GM18505 (cell line): ENCODE results near the gene STK4.

Source experiments
- ATAC-seq: cut with Tn5 transposase; IDR thresholded peaks from one replicate; pipeline ENCODE4 v1.9.1; 2021; ENCODE audit not compliant: unreplicated experiment
- POLR2A ChIP-seq: IDR thresholded peaks from 4 replicates; pipeline ENCODE4 v1.6.1; 2011; ENCODE audit warnings: borderline replicate concordance; ENCODE audit not compliant: insufficient read depth, insufficient read length; ENCODE audit errors: extremely low read depth

The STK4 gene

GRCh38 chr20:44960103-44960852 is 6.0 kb upstream of the STK4 start, which contains the start of gene TOMM34:
TSS of gene TOMM34 (minus strand) at chr20:44960397. CDS start at chr20:44960333, 64 bp downstream.
- TF ChIP-seq POLR2A, result peak; percentile 69
- peak; percentile 80 for ATAC-seq

GRCh38 chr20:44961011-44961869 is 5.1 kb upstream of the STK4 start:
- ATAC-seq, result no peak
- no peak for TF ChIP-seq POLR2A

GRCh38 chr20:44961870-44962267 is 4.4 kb upstream of the STK4 start:
- TF ChIP-seq POLR2A, result no peak
- no peak for ATAC-seq

- TF ChIP-seq POLR2A, result no peak
- no peak for ATAC-seq
Measured at GRCh38 chr20:44962483-44962882, 3.8 kb upstream of the STK4 start.

- TF ChIP-seq POLR2A, result no peak
Measured at GRCh38 chr20:44963325-44964215, 2.7 kb upstream of the STK4 start.

GRCh38 chr20:44965651-44966029 is 672 bp upstream of the STK4 start:
- no peak for ATAC-seq

More at GRCh38 chr20:44963325-44964215, 2.7 kb upstream of the STK4 start:
- no peak for ATAC-seq

GRCh38 chr20:44967207-44967807 is 995 bp downstream of the STK4 start:
- ATAC-seq, result no peak
- TF ChIP-seq POLR2A, result peak; percentile 54

More at GRCh38 chr20:44965651-44966029, 672 bp upstream of the STK4 start:
- no peak for TF ChIP-seq POLR2A

GRCh38 chr20:44969300-44969894 is 3.1 kb downstream of the STK4 start:
- no peak for TF ChIP-seq POLR2A
- ATAC-seq, result no peak

GRCh38 chr20:44970243-44970757 is 4.0 kb downstream of the STK4 start:
- TF ChIP-seq POLR2A, result no peak
- no peak for ATAC-seq

- TF ChIP-seq POLR2A, result no peak
- no peak for ATAC-seq
Measured at GRCh38 chr20:44973053-44973452, 6.7 kb downstream of the STK4 start.

- no peak for TF ChIP-seq POLR2A
Measured at GRCh38 chr20:44976698-44977097, 10.4 kb downstream of the STK4 start.

GRCh38 chr20:44979090-44979621 is 12.8 kb downstream of the STK4 start:
- ATAC-seq, result peak; percentile 88
- TF ChIP-seq POLR2A, result no peak

More at GRCh38 chr20:44976698-44977097, 10.4 kb downstream of the STK4 start:
- ATAC-seq, result no peak
